Body of pancreas (tissue), 4 donors: ENCODE measurements around the gene AKNAD1. TPM values are rescaled to one million over a fixed set of nuclear protein-coding genes. Genes with fewer than 3 reads are reported as not detected.

Source experiments
- ATAC-seq: fragments of 150-250 bp; one replicate; pipeline ENCODE4 v1.9.1; 2016
- DNase-seq, 4 donors: peaks; one replicate each; pipeline ENCODE4 v3.0.0-alpha.2; 2019
- H3K27ac ChIP-seq, 4 donors: fragments of 200-600 bp; sonication (generic); 1 replicate in 3 of 4; 2 replicates in 1 of 4; pipeline versions ENCODE4 v1.5.1 to v1.6.1; 2016 to 2019; ENCODE audit warnings: mild to moderate bottlenecking in 1 of 4, mixed read lengths in 1 of 4, moderate library complexity in 1 of 4
- H3K27me3 ChIP-seq, 2 donors: fragments of 200-600 bp; sonication (generic); one replicate each; pipeline ENCODE4 v1.6.0; 2016; ENCODE audit warnings: mild to moderate bottlenecking in 1 of 2
- H3K36me3 ChIP-seq, 2 donors: fragments of 200-600 bp; sonication (generic); replicated peaks in 1 of 2; 2 replicates each; pipeline ENCODE4 v1.5.1; 2016; ENCODE audit warnings: low read depth in 2 of 2; ENCODE audit not compliant: insufficient read depth in 1 of 2
- H3K4me1 ChIP-seq: fragments of 200-600 bp; sonication (generic); one replicate; pipeline ENCODE4 v1.6.0; 2016
- H3K4me3 ChIP-seq, 2 donors: fragments of 200-600 bp; sonication (generic); 1 replicate in 1 of 2; 2 replicates in 1 of 2; pipeline ENCODE4 v1.5.1; 2016 to 2019
- H3K9me3 ChIP-seq, 3 donors: fragments of 200-600 bp; sonication (generic); 1 replicate in 2 of 3; 2 replicates in 1 of 3; pipeline ENCODE4 v1.5.1; 2016
- POLR2A ChIP-seq, 3 donors: fragments of 450-650 bp; IDR thresholded peaks; one replicate each; pipeline ENCODE4 v1.6.1; 2016; ENCODE audit warnings: antibody characterized with exemption in 3 of 3, mild to moderate bottlenecking in 2 of 3
- WGBS, 2 donors: methylation state at CpG; one replicate each; pipeline ENCODE4 v1.1.5; 2017; 5-methylcytosine and 5-hydroxymethylcytosine counted together
- intact Hi-C: fragments of 100-400 bp; cut with DNase I; formaldehyde crosslinking; loops from one replicate; pipeline ENCODE4 v1.15.1; 2023
- total RNA-seq, 2 donors: library from RNA; depleted of rRNA; stranded (reverse); fragments of >200 nt; gene quantifications; one replicate each; pipeline ENCODE4 v1.1.0, GENCODE V29; 2016
- TF ChIP-seq, protein P1 (sequence below), 7 experiments: fragments of 450-650 bp in 4 of 7; fragments of 200-600 bp in 3 of 7; sonication (generic) in 3 of 7; IDR thresholded peaks; one replicate each; pipeline ENCODE4 v1.5.1; 2016 to 2019; ENCODE audit warnings: antibody characterized with exemption in 7 of 7

AKNAD1 gene
- total RNA-seq, 2 donors from 2014 or later: not detected

DNA sequence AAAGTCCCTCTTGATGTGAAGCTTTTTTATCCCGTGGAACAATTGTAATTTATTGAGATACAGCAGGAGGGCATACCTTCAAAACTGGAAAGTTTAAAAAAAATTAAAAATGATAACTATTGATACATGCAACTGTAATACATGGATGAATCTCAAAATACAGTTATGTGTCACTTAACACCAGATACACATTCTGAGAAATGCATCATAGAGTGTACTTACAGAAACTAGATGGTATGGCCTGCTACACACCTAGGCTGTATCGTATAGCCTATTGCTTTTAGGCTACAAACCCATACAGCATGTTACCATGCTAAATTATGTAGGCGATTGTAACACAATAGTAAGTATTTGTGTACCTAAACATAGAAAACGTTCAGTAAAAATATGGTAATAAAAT, 7.1 kb upstream of the AKNAD1 start:
- TF ChIP-seq, protein P1, sequence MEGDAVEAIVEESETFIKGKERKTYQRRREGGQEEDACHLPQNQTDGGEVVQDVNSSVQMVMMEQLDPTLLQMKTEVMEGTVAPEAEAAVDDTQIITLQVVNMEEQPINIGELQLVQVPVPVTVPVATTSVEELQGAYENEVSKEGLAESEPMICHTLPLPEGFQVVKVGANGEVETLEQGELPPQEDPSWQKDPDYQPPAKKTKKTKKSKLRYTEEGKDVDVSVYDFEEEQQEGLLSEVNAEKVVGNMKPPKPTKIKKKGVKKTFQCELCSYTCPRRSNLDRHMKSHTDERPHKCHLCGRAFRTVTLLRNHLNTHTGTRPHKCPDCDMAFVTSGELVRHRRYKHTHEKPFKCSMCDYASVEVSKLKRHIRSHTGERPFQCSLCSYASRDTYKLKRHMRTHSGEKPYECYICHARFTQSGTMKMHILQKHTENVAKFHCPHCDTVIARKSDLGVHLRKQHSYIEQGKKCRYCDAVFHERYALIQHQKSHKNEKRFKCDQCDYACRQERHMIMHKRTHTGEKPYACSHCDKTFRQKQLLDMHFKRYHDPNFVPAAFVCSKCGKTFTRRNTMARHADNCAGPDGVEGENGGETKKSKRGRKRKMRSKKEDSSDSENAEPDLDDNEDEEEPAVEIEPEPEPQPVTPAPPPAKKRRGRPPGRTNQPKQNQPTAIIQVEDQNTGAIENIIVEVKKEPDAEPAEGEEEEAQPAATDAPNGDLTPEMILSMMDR (IDR thresholded peaks at IDR 0.05): no peak
- no peak for TF ChIP-seq POLR2A (IDR thresholded peaks at IDR 0.05)
- no peak overlapping the region for H3K4me3 ChIP-seq
- no peaks in the 10 kb centered on the region for H3K4me1 ChIP-seq
- no peak overlapping the region for H3K27ac ChIP-seq
- no peak for ATAC-seq
- H3K9me3 ChIP-seq: no peaks in the 10 kb centered on the region
- DNase-seq: no peak
- H3K27me3 ChIP-seq: no peaks in the 10 kb centered on the region
- intact Hi-C loops: no loop called here
- no peaks in the 10 kb centered on the region for H3K36me3 ChIP-seq
- 77 to 78% methylated on average over 4 of the region's 4 CpGs for WGBS, 2 donors

DNA sequence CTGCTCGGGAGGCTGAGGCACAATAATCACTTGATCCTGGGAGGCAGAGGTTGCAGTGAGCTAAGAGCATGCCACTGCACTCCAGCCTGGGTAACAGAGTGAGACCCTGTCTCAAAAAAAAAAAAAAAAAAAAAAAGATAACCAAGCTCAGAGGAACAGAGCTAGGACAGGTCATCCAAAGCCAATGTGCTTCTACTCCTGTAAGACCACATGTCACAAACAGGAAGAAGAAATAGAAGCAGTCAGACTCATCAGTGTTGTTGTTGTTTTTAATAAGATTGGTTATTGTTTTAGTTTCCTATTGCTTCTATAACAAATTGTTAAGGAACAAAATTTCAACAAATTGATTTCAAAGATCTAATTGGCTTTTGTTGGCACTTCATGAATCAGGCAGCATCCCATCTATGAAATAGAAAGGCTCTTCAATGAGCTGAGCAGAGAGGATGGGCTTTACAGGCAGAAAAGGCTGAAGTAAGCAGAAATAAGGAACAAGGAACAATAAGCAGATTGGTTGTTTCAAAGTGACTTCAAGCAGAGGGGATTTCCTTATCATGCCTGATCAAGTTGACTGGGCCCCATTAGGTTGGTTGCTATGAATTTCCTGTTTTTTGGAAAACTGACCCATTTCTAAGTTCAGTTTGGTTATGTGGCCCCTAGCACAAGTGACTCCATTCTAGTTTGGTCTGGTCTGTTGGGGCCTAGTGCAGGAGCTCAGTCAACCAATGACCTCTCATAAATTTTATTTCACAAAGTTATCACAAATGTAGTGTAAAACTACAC, 6.0 kb upstream of the AKNAD1 start:
- ATAC-seq: no peak
- Histone ChIP-seq H3K4me1 (no peaks in the 10 kb centered on the region), H3K36me3 (no peaks in the 10 kb centered on the region), H3K27ac (no peak overlapping the region), H3K27me3 (no peaks in the 10 kb centered on the region), H3K4me3 (no peak overlapping the region), H3K9me3 (no peaks in the 10 kb centered on the region)
- 85 to 100% methylated on average over 1 of the region's 1 CpG for WGBS, 2 donors
- DNase-seq: no peak
- no peak for TF ChIP-seq POLR2A (IDR thresholded peaks at IDR 0.05)
- TF ChIP-seq, protein P1 (IDR thresholded peaks at IDR 0.05): no peak
- intact Hi-C loops: no loop called here

DNA sequence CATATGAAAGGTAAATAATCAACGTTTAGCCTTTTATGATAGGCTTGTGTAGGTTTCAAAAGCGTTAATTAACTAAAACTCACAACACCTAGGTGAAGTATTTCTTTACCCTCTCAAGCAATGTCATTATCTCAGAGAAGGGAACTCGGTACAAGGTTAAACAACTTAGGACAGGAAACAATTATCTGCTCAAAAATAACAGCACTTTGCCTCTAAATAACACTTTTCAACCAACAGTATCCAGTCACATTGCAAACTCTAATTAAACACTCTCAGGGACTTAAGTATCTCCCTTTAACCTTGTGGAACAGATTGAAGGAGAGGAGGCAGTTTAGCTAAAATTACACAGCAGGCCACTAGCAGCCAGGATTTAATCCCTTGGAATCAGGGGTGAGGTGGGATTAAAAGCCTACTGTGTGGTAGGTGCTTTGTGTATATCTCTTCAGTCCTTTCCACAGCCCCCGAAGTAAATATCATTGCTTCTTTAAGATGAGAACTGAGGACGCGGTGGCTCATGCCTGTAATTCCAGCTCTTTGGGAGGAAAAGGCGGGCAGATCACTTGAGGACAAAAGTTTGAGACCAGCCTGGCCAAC, 5.2 kb upstream of the AKNAD1 start:
- DNase-seq (no peak), ATAC-seq (no peak)
- H3K27me3 ChIP-seq: no peaks in the 10 kb centered on the region
- H3K9me3 ChIP-seq: no peaks in the 10 kb centered on the region
- WGBS, 2 donors: 63 to 64% methylated on average over 7 of the region's 7 CpGs
- no peak overlapping the region for H3K4me3 ChIP-seq
- no peaks in the 10 kb centered on the region for H3K36me3 ChIP-seq
- intact Hi-C loops: no loop called here
- H3K27ac ChIP-seq: no peak overlapping the region
- TF ChIP-seq POLR2A (IDR thresholded peaks at IDR 0.05): no peak
- H3K4me1 ChIP-seq: no peaks in the 10 kb centered on the region

DNA sequence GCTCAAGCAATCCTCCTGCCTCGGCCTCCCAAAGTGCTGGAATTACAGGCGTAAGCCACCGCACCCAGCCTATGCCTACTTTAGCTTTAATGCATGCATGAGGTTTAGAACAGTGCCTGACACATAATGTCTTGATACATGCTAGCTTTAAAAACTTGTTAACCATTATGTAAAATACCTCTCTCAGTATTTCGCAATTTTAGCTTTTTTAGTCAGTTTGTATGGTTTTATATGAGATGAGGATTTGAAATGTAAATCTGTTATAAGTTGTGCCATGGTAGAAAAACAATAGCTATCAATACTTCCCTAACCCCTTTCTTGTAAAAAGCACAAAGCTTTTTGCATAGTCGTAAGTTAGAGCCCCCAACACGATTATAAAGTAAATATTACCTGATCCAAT, 4.7 kb upstream of the AKNAD1 start:
- H3K4me3 ChIP-seq: no peak overlapping the region
- TF ChIP-seq POLR2A (IDR thresholded peaks at IDR 0.05): no peak
- TF ChIP-seq, protein P1 (IDR thresholded peaks at IDR 0.05): no peak
- intact Hi-C loops: no loop called here
- 77 to 82% methylated on average over 6 of the region's 6 CpGs for WGBS, 2 donors
- H3K27me3 ChIP-seq: no peaks in the 10 kb centered on the region
- ATAC-seq (no peak), DNase-seq (no peak)
- no peaks in the 10 kb centered on the region for H3K9me3 ChIP-seq
- H3K4me1 ChIP-seq: no peaks in the 10 kb centered on the region
- no peak overlapping the region for H3K27ac ChIP-seq
- H3K36me3 ChIP-seq: no peaks in the 10 kb centered on the region

DNA sequence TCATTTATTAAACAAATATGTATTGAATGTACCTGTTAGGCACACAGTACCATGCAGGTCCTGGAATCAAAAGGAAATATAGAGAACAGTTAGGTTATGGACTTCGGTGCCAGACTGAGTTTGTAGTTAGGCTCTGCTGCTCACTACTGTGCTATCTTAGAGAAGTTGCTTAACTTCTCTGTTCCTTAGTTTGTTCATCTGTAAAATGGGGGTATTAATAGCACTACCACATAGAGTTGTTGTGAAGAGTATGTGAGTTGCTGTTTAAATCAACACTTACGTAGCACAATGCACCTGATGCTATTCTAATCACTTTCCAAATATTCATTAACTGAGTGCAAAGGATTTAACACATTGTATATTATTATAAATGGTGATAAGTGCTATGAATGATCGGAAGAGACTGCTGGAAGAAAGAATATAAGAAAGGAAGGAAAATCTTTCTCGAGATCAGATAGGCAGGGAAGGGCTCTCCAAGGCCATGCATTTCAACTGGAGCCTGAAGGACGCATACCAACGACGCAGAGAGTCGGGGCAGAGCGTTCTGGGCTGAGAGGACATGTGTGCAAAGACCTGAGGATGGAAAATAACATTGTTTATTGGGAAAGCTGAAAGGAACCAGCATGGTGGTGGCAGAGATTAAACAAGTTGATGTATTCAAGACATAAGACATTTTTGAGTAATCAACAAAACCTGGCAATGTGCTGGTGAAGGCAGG, 3.5 kb upstream of the AKNAD1 start:
- Histone ChIP-seq H3K36me3 (no peaks in the 10 kb centered on the region), H3K4me1 (no peaks in the 10 kb centered on the region), H3K27me3 (no peaks in the 10 kb centered on the region), H3K4me3 (no peak overlapping the region), H3K27ac (no peak overlapping the region), H3K9me3 (no peaks in the 10 kb centered on the region)
- intact Hi-C loops: no loop called here
- TF ChIP-seq POLR2A (IDR thresholded peaks at IDR 0.05): no peak
- TF ChIP-seq, protein P1 (IDR thresholded peaks at IDR 0.05): no peak
- DNase-seq: no peak
- 71 to 76% methylated on average over 9 of the region's 9 CpGs for WGBS, 2 donors
- no peak for ATAC-seq
